Panc1 (cell line): ENCODE results near the gene SLC43A1. TPM values are rescaled to one million over a fixed set of nuclear protein-coding genes. Genes with fewer than 3 reads are reported as not detected.

Experiments
- ATAC-seq: fragments of 200-7000 bp; cut with Tn5 transposase; 2 replicates; pipeline ENCODE4 v1.9.1; 2020; ENCODE audit warnings: mild to moderate bottlenecking, moderate library complexity
- BruUV-seq: library from RNA; stranded (reverse); fragments of 400-500 nt; replicated peaks from 2 replicates; lab custom pipeline; 2021; lab: Mats Ljungman, UMichigan
- CTCF ChIA-PET: fragments of 300-600 bp; sonication (Branson Sonifier 250); formaldehyde crosslinking; loops from one replicate; lab custom pipeline; 2022; ENCODE audit warnings: antibody characterized with exemption; lab: Charles Lee
- POLR2A ChIA-PET: fragments of 300-600 bp; sonication (Branson Sonifier 250); formaldehyde crosslinking; loops from one replicate; lab custom pipeline; 2022; ENCODE audit warnings: antibody characterized with exemption; lab: Charles Lee
- DNase-seq: peaks from one replicate; pipeline ENCODE4 v3.0.0-alpha.2; 2010; ENCODE audit warnings: low read depth, low spot score
- H3K27ac ChIP-seq: 2 replicates; pipeline ENCODE4 v1.5.1; 2011; ENCODE audit warnings: mild to moderate bottlenecking, low read length, inconsistent platforms
- H3K27me3 ChIP-seq: fragments of 200-500 bp; sonication (Bioruptor generic); 2 replicates; pipeline ENCODE4 v1.6.0; 2014; ENCODE audit warnings: low read length, inconsistent platforms; ENCODE audit not compliant: control insufficient read depth, insufficient read depth
- H3K36me3 ChIP-seq: fragments of 200-500 bp; sonication (Bioruptor generic); 2 replicates; pipeline ENCODE4 v1.5.1; 2014; ENCODE audit warnings: inconsistent platforms, mild to moderate bottlenecking, low read length, moderate library complexity; ENCODE audit not compliant: control insufficient read depth, insufficient read depth
- H3K4me1 ChIP-seq: 2 replicates; pipeline ENCODE4 v1.5.1; 2011; ENCODE audit warnings: inconsistent platforms, mild to moderate bottlenecking, low read length, moderate library complexity; ENCODE audit not compliant: control insufficient read depth, insufficient read depth
- H3K4me3 ChIP-seq, 2 experiments: 2 replicates each; pipeline ENCODE4 v1.5.1; 2011 to 2012; ENCODE audit warnings: low read depth in 2 of 2, low read length in 2 of 2, mild to moderate bottlenecking in 2 of 2, inconsistent platforms in 1 of 2, moderate library complexity in 1 of 2
- H3K9me3 ChIP-seq: fragments of 200-500 bp; sonication (Bioruptor generic); 2 replicates; pipeline ENCODE4 v1.5.1; 2014; ENCODE audit warnings: low read depth, mild to moderate bottlenecking, inconsistent platforms, low read length, moderate library complexity; ENCODE audit not compliant: control insufficient read depth, insufficient read depth
- POLR2AphosphoS5 ChIP-seq: IDR thresholded peaks from 2 replicates; pipeline ENCODE4 v1.6.1; 2012; ENCODE audit warnings: mild to moderate bottlenecking, low read depth, low read length, moderate library complexity
- SIN3A ChIP-seq: IDR thresholded peaks from 2 replicates; pipeline ENCODE4 v1.6.1; 2012; ENCODE audit warnings: low read depth, mild to moderate bottlenecking, low read length, moderate library complexity, borderline replicate concordance; ENCODE audit not compliant: insufficient read depth
- TCF7L2 ChIP-seq: IDR thresholded peaks from 2 replicates; pipeline ENCODE4 v1.6.1; 2011; ENCODE audit warnings: mild to moderate bottlenecking, low read depth, low read length, inconsistent platforms
- in situ Hi-C: cut with HindIII; loops from 2 replicates; pipeline ENCODE4 v1.10.0; 2016; ENCODE audit warnings: low sequenced_read_pairs, low pct_unique_long_range_greater_than_20kb
- intact Hi-C: fragments of 100-400 bp; cut with micrococcal nuclease; formaldehyde crosslinking; loops from one replicate; pipeline ENCODE4 v1.10.0; 2022; ENCODE audit not compliant: unreplicated experiment
- total RNA-seq: library from RNA; stranded (reverse); gene quantifications from one replicate; pipeline ENCODE4 v1.2.1, GENCODE V29; 2021; ENCODE audit not compliant: unreplicated experiment
- TF ChIP-seq, protein P1 (sequence below), 2 experiments: IDR thresholded peaks; 2 replicates each; pipeline ENCODE4 v1.6.1; 2011 to 2012; ENCODE audit warnings: low read depth in 2 of 2, control low read depth in 1 of 2, low read length in 1 of 2, mild to moderate bottlenecking in 1 of 2, moderate library complexity in 1 of 2; ENCODE audit not compliant: insufficient read depth in 1 of 2
- TF ChIP-seq, protein P2 (sequence below): fragments of 450-650 bp; IDR thresholded peaks from 2 replicates; pipeline ENCODE4 v1.5.1; 2017; ENCODE audit warnings: mild to moderate bottlenecking

Gene SLC43A1
- total RNA-seq, 1 experiment from 2014 or later = 2.0 TPM

DNA sequence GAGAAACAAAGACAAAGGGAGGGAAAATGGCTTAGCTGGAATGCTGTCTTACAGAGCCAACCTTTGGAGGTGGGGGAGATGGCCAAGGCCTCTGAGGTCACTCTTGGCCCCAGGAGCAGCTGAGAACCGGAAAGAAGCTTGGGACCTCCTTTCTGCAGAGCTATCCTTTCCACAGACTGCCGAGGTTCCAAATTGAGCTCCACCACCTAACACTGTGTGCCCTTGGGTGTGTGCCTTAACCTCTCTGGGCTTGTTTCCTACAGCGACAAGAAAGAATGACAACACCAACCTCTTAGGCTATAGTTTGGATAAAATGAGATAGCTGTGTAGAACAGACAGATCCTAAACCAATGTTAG, 32.0 kb downstream of the SLC43A1 start:
- no peaks in the 10 kb centered on the region for H3K9me3 ChIP-seq
- CTCF ChIA-PET = interaction anchor here (1.3 kb wide), 1 partner anchor 10 kb away, joined by 3 read pairs; no protein-coding TSS in a partner anchor
- no peak for ATAC-seq
- no peak for TF ChIP-seq TCF7L2
- TF ChIP-seq, protein P1, sequence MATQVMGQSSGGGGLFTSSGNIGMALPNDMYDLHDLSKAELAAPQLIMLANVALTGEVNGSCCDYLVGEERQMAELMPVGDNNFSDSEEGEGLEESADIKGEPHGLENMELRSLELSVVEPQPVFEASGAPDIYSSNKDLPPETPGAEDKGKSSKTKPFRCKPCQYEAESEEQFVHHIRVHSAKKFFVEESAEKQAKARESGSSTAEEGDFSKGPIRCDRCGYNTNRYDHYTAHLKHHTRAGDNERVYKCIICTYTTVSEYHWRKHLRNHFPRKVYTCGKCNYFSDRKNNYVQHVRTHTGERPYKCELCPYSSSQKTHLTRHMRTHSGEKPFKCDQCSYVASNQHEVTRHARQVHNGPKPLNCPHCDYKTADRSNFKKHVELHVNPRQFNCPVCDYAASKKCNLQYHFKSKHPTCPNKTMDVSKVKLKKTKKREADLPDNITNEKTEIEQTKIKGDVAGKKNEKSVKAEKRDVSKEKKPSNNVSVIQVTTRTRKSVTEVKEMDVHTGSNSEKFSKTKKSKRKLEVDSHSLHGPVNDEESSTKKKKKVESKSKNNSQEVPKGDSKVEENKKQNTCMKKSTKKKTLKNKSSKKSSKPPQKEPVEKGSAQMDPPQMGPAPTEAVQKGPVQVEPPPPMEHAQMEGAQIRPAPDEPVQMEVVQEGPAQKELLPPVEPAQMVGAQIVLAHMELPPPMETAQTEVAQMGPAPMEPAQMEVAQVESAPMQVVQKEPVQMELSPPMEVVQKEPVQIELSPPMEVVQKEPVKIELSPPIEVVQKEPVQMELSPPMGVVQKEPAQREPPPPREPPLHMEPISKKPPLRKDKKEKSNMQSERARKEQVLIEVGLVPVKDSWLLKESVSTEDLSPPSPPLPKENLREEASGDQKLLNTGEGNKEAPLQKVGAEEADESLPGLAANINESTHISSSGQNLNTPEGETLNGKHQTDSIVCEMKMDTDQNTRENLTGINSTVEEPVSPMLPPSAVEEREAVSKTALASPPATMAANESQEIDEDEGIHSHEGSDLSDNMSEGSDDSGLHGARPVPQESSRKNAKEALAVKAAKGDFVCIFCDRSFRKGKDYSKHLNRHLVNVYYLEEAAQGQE (IDR thresholded peaks at IDR 0.05; ENCODE audit: insufficient read depth in 1 of 2, low read depth in 2 of 2, low read length in 1 of 2) = no peak
- TF ChIP-seq POLR2AphosphoS5 = no peak
- TF ChIP-seq, protein P2, sequence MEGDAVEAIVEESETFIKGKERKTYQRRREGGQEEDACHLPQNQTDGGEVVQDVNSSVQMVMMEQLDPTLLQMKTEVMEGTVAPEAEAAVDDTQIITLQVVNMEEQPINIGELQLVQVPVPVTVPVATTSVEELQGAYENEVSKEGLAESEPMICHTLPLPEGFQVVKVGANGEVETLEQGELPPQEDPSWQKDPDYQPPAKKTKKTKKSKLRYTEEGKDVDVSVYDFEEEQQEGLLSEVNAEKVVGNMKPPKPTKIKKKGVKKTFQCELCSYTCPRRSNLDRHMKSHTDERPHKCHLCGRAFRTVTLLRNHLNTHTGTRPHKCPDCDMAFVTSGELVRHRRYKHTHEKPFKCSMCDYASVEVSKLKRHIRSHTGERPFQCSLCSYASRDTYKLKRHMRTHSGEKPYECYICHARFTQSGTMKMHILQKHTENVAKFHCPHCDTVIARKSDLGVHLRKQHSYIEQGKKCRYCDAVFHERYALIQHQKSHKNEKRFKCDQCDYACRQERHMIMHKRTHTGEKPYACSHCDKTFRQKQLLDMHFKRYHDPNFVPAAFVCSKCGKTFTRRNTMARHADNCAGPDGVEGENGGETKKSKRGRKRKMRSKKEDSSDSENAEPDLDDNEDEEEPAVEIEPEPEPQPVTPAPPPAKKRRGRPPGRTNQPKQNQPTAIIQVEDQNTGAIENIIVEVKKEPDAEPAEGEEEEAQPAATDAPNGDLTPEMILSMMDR = no peak
- TF ChIP-seq SIN3A = no peak
- no peak overlapping the region for H3K27ac ChIP-seq
- POLR2A ChIA-PET = no interaction called here
- in situ Hi-C loops (no loop called here), intact Hi-C loops (loop anchor here (5.0 kb wide), 1 partner anchor 136 kb away; no protein-coding TSS in a partner anchor)
- H3K4me1 ChIP-seq = no peaks in the 10 kb centered on the region; the same call in 1 of the 2 replicates
- no peak overlapping the region for H3K4me3 ChIP-seq
- H3K27me3 ChIP-seq = peaks cover 3% of the 10 kb centered on the region; the same call in 1 of the 2 replicates
- no TSS peak for BruUV-seq
- no peak for DNase-seq
- no peaks in the 10 kb centered on the region for H3K36me3 ChIP-seq

DNA sequence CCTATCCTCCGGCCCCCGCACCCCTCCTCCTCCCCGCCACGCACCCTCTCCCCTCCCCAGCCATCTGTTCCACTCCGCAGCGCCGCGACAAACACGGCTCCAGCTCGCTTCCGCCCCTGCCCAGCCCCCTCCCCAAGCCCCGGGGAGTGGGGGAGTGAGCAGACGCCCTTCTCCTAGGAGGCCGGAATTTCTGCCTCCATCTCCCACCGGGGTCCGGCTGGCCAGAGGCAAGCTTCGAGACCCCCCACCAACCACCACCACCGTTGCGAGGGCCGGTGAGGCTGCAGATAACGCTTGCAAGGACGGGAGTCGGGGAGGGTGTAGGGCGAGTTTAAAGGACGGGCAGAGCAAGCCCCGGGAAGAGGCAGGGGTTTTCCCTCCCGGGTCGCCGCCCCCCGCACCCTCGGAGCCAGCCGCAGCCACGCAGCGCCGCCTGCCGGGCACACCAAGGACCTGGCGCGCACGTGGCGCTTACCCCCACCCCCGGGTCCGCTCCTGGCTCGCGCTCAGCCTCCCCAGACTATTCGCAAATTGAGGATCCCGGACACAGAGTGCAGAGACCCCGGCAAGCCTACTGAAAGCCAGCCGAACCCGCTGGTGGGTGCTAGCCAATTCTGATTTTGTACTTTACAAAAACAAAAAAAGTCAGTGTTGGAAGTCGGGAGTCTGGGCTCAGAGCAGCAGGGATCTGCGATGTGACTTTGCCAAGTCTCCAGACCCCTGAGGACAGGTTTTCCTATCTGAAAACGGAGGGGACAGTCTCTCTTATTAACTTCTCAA, 32.5 kb downstream of the SLC43A1 start:
- ATAC-seq (no peak), DNase-seq (no peak)
- Histone ChIP-seq H3K4me1 (no peaks in the 10 kb centered on the region; the same call in 1 of the 2 replicates), H3K27ac (no peak overlapping the region), H3K9me3 (no peaks in the 10 kb centered on the region), H3K36me3 (no peaks in the 10 kb centered on the region), H3K27me3 (peaks cover 4% of the 10 kb centered on the region), H3K4me3 (no peak overlapping the region; a peak in 1 of 4 replicates)
- POLR2A ChIA-PET = no interaction called here
- intact Hi-C loops = loop anchor here (5.0 kb wide), 1 partner anchor 136 kb away; no protein-coding TSS in a partner anchor
- no TSS peak for BruUV-seq
- TF ChIP-seq SIN3A (no peak), TCF7L2 (no peak), POLR2AphosphoS5 (no peak)
- TF ChIP-seq, protein P2 = peak; percentile 59; the same call in 1 of the 2 replicates
- CTCF ChIA-PET = interaction anchor here (1.3 kb wide), 1 partner anchor 10 kb away, joined by 3 read pairs; no protein-coding TSS in a partner anchor
- in situ Hi-C loops = no loop called here
